Right lobe of liver (tissue), 4 donors: ENCODE data around the gene SLC12A2.

Experiments
- POLR2A ChIP-seq: fragments of 450-650 bp; IDR thresholded peaks from one replicate; pipeline ENCODE4 v1.6.1; 2017; ENCODE audit warnings: antibody characterized with exemption, mild to moderate bottlenecking
- TF ChIP-seq, protein P1 (sequence below), 4 donors: fragments of 200-600 bp in 3 of 4; fragments of 450-650 bp in 1 of 4; IDR thresholded peaks; one replicate each; pipeline versions ENCODE4 v1.5.1 to v1.8.0; 2016 to 2022; ENCODE audit warnings: antibody characterized with exemption in 4 of 4, mild to moderate bottlenecking in 2 of 4
- donor health status: DM: no; HTN: no; CAD: no.
- donor health status: DM: no; HTN: no; CAD: no.
- donor health status: DM: no; HTN: yes; CAD: no.

DNA sequence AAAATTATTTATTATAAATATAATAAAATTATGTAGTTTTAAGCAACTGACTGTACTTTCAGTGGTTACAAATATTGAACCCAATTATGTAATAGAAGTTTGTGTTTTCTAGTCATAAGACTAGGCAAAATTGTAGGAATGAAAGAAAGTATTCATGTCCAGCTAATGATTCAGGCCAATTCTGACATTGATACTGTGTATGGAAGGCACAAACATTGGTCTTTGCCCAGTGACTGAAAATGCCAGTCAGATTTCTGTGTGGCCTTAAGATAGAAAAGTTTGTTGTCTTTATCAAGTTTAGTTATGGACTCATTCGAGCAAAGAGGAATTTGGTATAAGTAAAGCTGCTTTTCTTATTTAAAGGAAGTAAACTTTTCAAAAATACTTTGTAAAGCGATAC lies 60.3 kb downstream of the SLC12A2 start:
- no peak for TF ChIP-seq POLR2A
- TF ChIP-seq, protein P1, sequence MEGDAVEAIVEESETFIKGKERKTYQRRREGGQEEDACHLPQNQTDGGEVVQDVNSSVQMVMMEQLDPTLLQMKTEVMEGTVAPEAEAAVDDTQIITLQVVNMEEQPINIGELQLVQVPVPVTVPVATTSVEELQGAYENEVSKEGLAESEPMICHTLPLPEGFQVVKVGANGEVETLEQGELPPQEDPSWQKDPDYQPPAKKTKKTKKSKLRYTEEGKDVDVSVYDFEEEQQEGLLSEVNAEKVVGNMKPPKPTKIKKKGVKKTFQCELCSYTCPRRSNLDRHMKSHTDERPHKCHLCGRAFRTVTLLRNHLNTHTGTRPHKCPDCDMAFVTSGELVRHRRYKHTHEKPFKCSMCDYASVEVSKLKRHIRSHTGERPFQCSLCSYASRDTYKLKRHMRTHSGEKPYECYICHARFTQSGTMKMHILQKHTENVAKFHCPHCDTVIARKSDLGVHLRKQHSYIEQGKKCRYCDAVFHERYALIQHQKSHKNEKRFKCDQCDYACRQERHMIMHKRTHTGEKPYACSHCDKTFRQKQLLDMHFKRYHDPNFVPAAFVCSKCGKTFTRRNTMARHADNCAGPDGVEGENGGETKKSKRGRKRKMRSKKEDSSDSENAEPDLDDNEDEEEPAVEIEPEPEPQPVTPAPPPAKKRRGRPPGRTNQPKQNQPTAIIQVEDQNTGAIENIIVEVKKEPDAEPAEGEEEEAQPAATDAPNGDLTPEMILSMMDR (IDR thresholded peaks at IDR 0.05) = no peak
